Loucy (cell line): ENCODE data around the gene SULT2B1.
A peak's percentile ranks its signal among the peaks of the same experiment; 100 is the strongest.

Source experiments
- H2AFZ ChIP-seq: fragments of 200-600 bp; sonication (generic); 2 replicates; pipeline ENCODE4 v1.6.0; 2016; ENCODE audit warnings: antibody characterized with exemption, mild to moderate bottlenecking, low read length, moderate library complexity
- H3F3A ChIP-seq: fragments of 200-600 bp; 2 replicates; pipeline ENCODE4 v1.6.0; 2016; ENCODE audit warnings: antibody characterized with exemption, low read depth, mild to moderate bottlenecking
- H3K27me3 ChIP-seq: fragments of 200-600 bp; sonication (generic); 2 replicates; pipeline ENCODE4 v1.6.1; 2014; ENCODE audit warnings: low read length, mild to moderate bottlenecking; ENCODE audit not compliant: insufficient read depth, poor library complexity, severe bottlenecking
- H3K36me3 ChIP-seq: fragments of 200-600 bp; sonication (generic); 2 replicates; pipeline ENCODE4 v1.6.1; 2016; ENCODE audit warnings: low read length; ENCODE audit not compliant: insufficient read depth
- H3K4me1 ChIP-seq: fragments of 200-600 bp; sonication (generic); 2 replicates; pipeline ENCODE4 v1.5.1; 2014; ENCODE audit warnings: low read length, mild to moderate bottlenecking; ENCODE audit not compliant: insufficient read depth, poor library complexity, severe bottlenecking
- H3K4me2 ChIP-seq: fragments of 200-600 bp; sonication (generic); 2 replicates; pipeline ENCODE4 v1.6.0; 2014; ENCODE audit warnings: antibody characterized with exemption, low read length, low read depth, mild to moderate bottlenecking; ENCODE audit not compliant: poor library complexity, severe bottlenecking
- H3K4me3 ChIP-seq: fragments of 200-600 bp; sonication (generic); 2 replicates; pipeline ENCODE4 v1.5.1; 2014; ENCODE audit warnings: low read length, mild to moderate bottlenecking, mixed read lengths; ENCODE audit not compliant: poor library complexity, severe bottlenecking
- H3K79me2 ChIP-seq: fragments of 200-600 bp; sonication (generic); 2 replicates; pipeline ENCODE4 v1.6.1; 2014; ENCODE audit warnings: low read length; ENCODE audit not compliant: insufficient read depth
- H3K9ac ChIP-seq: fragments of 200-600 bp; sonication (generic); 2 replicates; pipeline ENCODE4 v1.6.0; 2014; ENCODE audit warnings: mild to moderate bottlenecking, low read depth, low read length, moderate library complexity; ENCODE audit not compliant: poor library complexity, severe bottlenecking
- H3K9me2 ChIP-seq: fragments of 200-600 bp; sonication (generic); replicated peaks from 2 replicates; pipeline ENCODE4 v1.6.1; 2016; ENCODE audit warnings: low read depth, low read length, mixed read lengths
- H3K9me3 ChIP-seq: fragments of 200-600 bp; sonication (generic); 2 replicates; pipeline ENCODE4 v1.6.1; 2014; ENCODE audit warnings: mild to moderate bottlenecking, antibody characterized with exemption, low read length, low read depth; ENCODE audit not compliant: insufficient read depth
- H4K20me1 ChIP-seq: fragments of 200-600 bp; sonication (generic); 2 replicates; pipeline ENCODE4 v1.6.0; 2014; ENCODE audit warnings: antibody characterized with exemption, low read length, mild to moderate bottlenecking; ENCODE audit not compliant: insufficient read depth, poor library complexity, severe bottlenecking
- EZH2phosphoT487 ChIP-seq: fragments of 200-600 bp; IDR thresholded peaks from 2 replicates; pipeline ENCODE4 v1.6.1; 2018; ENCODE audit warnings: antibody characterized with exemption, mild to moderate bottlenecking, moderate library complexity, borderline replicate concordance
- TF ChIP-seq, protein P1 (sequence below): fragments of 200-600 bp; sonication (generic); conservative IDR thresholded peaks from 2 replicates; pipeline ENCODE4 v1.5.1; 2014; ENCODE audit warnings: mild to moderate bottlenecking, antibody characterized with exemption, low read length

The SULT2B1 gene

DNA sequence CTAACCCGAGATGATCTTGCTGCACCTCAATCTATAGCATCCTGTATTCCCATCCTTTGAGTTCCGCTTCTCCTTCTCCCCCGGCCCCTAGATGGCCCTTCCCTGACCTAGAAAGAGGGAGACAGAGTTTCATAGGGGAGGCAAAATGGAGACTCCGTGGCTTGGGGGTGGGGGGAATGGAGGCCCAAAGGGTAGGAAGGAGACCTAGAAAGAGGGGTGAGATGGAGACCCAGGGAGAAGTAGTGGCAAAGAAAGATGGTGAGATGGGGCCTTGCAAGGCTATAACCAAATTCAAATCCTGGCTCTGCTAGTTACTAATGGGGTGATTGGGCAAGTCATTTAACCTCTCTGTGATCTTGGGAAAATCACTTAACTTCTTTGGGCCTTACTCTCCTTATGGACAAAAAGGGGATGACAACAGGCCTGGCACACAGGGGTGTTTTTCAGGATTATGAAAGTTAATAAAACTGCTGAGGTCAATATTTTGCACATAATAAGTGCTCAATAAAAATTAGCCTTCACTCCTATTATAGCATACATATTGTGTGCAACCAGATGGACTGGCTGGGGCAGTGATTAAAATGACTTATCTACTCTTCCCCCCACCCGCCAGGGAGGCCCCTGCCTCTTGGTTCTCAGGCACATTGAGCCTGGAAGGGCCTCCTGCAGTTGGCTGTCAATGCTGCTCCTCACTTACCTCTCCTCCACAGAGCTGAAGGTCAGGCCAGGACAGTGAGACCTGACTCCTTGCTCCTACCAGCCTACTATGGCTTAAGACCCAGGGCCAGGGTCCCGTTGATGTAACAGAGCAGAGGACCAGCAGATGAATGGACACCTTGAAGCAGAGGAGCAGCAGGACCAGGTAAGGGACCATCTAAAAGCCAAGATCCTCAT lies 68.0 kb downstream of the SULT2B1 start:
- H3F3A ChIP-seq: no peaks in the 10 kb centered on the region
- H3K36me3 ChIP-seq: peaks cover 31% of the 10 kb centered on the region; the same call in 1 of the 2 replicates
- H3K9me3 ChIP-seq: no peaks in the 10 kb centered on the region
- H3K9me2 ChIP-seq: no peaks in the 10 kb centered on the region
- H3K4me3 ChIP-seq: peak overlapping the region; percentile 90
- H2AFZ ChIP-seq: peak overlapping the region; percentile 61
- peaks cover 8% of the 10 kb centered on the region for H3K27me3 ChIP-seq
- H3K9ac ChIP-seq: peak overlapping the region; percentile 92
- H3K79me2 ChIP-seq: peaks cover 60% of the 10 kb centered on the region
- peaks cover 42% of the 10 kb centered on the region for H4K20me1 ChIP-seq
- TF ChIP-seq, protein P1, sequence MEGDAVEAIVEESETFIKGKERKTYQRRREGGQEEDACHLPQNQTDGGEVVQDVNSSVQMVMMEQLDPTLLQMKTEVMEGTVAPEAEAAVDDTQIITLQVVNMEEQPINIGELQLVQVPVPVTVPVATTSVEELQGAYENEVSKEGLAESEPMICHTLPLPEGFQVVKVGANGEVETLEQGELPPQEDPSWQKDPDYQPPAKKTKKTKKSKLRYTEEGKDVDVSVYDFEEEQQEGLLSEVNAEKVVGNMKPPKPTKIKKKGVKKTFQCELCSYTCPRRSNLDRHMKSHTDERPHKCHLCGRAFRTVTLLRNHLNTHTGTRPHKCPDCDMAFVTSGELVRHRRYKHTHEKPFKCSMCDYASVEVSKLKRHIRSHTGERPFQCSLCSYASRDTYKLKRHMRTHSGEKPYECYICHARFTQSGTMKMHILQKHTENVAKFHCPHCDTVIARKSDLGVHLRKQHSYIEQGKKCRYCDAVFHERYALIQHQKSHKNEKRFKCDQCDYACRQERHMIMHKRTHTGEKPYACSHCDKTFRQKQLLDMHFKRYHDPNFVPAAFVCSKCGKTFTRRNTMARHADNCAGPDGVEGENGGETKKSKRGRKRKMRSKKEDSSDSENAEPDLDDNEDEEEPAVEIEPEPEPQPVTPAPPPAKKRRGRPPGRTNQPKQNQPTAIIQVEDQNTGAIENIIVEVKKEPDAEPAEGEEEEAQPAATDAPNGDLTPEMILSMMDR: no peak; the same call in 1 of the 2 replicates
- TF ChIP-seq EZH2phosphoT487: no peak
- H3K4me2 ChIP-seq: peak overlapping the region; percentile 88
- H3K4me1 ChIP-seq: peaks cover 42% of the 10 kb centered on the region

DNA sequence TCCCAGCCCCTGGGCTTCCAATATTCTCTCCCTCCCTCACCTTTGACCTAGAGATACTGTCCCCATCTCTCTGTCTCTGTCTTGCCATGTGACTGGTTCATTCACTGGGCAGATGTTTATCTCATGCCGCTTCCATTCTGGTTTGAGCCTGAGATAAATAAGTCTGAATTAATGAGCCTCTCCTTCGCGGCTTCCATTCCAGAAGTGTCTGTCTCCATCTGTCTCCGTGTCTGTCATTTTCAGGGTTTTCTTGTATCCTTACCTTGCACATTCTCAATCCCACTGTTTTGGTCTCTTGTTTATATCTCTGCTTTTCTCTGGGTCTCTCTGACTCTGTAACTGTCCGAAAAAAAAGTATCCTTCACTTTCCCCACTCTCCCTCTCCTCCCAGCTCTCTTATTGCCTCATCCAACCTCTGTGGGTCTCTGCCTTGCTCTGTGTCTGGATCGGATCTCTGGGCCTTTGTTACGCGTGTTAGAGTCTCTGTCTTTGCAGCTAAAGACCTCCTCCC lies 71.6 kb downstream of the SULT2B1 start:
- Histone ChIP-seq H3K9me2 (no peaks in the 10 kb centered on the region), H4K20me1 (peaks cover 5% of the 10 kb centered on the region), H3K9me3 (no peaks in the 10 kb centered on the region), H3K4me1 (peaks cover 23% of the 10 kb centered on the region), H3K36me3 (no peaks in the 10 kb centered on the region), H3F3A (no peaks in the 10 kb centered on the region), H2AFZ (no peak overlapping the region), H3K27me3 (peaks cover 5% of the 10 kb centered on the region), H3K4me3 (peak overlapping the region; percentile 70), H3K79me2 (peaks cover 23% of the 10 kb centered on the region), H3K9ac (peak overlapping the region; percentile 73), H3K4me2 (peak overlapping the region; percentile 75)
- TF ChIP-seq EZH2phosphoT487: no peak
- TF ChIP-seq, protein P1: no peak

DNA sequence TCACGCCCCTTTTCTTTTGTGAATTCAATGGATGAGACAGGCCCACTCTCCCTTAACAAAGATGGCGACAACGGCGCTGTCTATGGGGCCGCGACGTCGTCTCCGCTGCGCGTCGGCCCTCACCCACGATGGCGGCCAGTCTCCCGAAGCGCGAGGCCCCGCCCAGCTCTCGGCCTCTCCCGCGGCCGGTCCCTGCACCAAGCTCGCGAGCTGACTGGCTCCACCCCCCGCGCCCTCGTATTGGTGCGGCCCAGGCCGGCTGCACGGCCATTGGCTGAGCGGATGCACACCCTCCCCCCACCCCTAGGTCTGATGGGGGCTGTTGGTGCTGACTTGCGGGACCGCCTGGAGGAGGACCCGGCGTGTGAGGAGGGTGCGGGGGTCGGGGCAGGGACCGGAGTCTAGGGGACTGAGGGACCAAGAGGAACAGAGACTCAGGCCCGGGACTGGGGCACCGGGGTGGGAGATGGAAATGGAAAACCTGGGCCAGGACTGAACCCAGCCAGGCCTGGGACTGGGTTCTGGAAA lies 72.2 kb downstream of the SULT2B1 start:
- peak overlapping the region; percentile 87 for H3K4me2 ChIP-seq
- H3K9ac ChIP-seq: peak overlapping the region; percentile 76
- H3F3A ChIP-seq: no peaks in the 10 kb centered on the region
- H3K79me2 ChIP-seq: peaks cover 19% of the 10 kb centered on the region
- H3K4me1 ChIP-seq: peaks cover 23% of the 10 kb centered on the region
- H2AFZ ChIP-seq: no peak overlapping the region
- no peaks in the 10 kb centered on the region for H3K36me3 ChIP-seq
- no peak for TF ChIP-seq EZH2phosphoT487
- TF ChIP-seq, protein P1: no peak
- peak overlapping the region; percentile 74 for H3K4me3 ChIP-seq
- no peaks in the 10 kb centered on the region for H3K9me3 ChIP-seq
- no peaks in the 10 kb centered on the region for H3K27me3 ChIP-seq
- no peaks in the 10 kb centered on the region for H3K9me2 ChIP-seq
- peaks cover 4% of the 10 kb centered on the region for H4K20me1 ChIP-seq
